NCI-H2107 (cell line): ENCODE results near the gene SORL1-AS1.

Experiments used
- DNase-seq: peaks from one replicate; lab custom pipeline; 2025; lab: John Stamatoyannopoulos, UW

SORL1-AS1 gene

DNA sequence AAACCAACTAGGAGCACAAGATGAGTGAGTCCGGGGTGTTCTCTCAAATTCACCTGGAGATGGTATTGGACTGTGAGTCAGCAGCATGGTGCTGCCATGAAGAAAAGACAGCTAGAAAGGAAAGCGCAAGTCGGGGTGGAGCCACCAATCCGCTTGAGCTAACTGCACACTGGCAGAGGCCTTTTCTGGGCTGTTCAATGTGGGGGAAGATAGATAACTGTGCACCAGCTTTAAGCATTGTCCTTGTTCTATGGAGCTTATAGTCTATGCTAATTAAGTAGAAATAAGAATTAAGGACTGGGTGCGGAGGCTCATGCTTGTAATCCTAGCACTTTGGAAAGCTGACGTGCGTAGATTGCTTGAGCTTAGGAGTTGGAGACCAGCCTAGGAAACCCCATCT lies 21.9 kb upstream of the SORL1-AS1 start:
- DNase-seq = no peak

DNA sequence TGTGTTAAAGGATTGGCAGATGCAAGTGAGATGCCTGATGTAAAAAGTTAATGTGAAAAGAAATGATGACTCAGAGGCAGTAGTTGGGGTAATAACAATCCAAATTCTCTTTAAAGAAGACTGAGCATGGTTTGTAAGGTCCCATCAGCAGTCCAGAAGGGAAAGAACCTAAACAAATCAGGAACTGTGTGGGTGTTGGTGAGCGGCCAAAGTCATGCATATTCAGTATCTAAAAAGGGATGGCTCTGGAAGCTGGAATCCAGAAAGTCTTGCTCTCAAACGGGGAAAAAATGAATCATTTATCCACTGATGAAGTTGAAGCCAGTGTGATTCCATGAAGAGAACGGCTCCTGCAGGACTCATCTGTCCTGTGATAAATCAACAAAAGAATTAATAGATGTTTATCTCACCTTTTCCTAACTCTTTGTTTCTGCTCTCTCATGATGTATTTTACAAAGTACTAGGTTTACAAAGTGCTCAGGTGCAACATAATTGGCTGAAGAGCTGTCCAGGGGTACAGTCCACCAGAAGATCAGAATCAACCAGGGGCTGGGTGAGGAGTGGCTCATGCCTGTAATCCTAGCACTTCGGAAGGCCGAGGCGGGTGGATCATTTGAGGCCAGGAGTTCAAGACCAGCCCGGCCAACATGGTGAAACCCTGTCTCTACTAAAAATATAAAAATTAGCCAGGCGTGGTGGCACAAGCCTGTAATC lies 20.5 kb upstream of the SORL1-AS1 start:
- no peak for DNase-seq

DNA sequence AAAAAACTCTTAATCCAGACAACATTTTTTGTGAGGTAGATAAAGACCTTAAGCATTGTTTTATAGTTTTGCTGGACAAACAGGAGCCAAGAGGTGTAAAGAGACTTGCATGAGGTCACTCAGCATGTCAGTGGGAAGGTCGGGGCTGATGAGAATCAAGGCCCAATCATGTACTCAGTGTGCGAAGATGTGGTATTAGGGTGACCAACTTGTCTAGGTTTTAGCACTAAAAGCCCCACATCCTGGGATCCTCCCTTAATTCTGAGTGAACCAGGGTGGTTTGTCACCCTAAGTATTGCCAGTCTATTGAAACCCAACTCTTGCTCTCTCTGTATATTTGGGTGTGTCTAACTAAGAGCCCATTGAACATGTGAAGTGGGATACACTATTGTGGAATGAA lies 19.5 kb upstream of the SORL1-AS1 start:
- no peak for DNase-seq

DNA sequence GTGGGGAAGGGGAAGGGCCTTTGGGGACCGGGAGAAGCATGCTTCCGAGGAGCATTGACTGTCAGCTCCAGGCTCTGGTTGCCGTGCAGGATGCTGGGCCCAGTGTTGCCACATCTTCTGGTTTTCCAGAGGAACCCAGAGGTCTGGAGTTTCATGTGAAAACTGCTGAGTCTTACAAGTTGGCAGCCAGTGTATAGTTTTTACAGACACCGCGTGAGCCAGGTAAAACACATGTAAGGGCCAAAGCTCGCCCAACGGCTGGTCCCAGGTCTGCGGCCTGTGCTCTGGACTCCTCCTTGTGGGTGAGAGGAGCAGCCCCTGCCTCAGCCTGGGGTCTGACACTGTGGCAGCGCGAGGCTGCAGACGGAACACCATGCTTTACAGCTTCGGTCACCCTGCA lies 18.4 kb upstream of the SORL1-AS1 start:
- DNase-seq = no peak

DNA sequence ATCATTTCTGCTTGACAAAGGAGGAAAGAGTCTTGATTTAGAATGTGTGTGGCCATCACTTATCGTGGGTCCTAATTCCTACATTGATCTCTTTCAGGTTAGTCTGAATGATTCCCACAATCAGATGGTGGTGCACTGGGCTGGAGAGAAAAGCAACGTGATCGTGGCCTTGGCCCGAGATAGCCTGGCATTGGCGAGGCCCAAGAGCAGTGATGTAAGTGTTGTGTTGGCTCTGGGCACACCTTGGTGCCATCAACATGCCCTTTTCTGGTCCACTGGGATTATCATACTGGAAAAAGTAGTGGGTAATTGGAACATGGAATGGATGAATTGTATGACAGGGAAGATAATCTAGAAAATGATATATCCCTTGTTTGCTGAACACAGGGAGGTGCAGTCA lies 17.1 kb upstream of the SORL1-AS1 start:
- DNase-seq = no peak

DNA sequence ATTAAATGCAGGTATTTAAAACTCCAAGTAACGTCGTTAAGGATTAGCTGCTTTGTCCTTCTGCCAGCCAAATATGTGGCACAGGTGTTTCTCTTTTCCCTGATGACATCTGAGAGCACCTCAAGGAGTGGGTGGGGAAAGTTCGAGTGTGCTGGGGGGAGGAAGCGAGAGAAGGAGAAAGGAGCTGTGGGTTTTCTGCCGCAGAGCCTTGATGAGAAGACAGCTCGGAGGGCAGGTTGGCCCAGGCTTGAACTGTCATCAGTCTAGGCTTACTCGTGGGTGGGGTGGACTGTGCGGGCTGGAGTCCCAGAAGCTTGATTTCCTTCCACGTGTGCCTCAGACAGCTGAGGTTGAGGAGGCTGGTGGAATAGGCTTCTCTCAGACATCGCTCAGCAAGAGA lies 15.2 kb upstream of the SORL1-AS1 start:
- DNase-seq = no peak

DNA sequence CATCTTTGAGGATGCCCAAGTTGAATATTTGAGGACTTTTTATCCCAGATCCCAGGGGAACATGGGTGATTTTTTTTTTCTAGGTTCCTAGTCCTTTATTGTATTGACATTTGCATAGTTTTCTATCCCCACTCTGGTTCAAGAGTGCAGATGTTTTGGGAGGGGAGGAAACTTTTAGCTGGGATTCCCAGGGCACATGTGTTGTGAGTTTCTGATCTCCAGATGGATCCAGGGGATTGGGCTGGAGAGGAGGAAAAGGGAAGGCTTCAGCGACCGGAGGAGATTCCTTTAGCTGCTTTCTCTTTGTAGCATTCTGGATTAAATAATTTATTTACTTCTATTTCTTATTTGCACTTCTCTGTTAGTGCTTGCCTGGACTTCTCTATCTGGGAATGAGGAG lies 14.7 kb upstream of the SORL1-AS1 start:
- no peak for DNase-seq

DNA sequence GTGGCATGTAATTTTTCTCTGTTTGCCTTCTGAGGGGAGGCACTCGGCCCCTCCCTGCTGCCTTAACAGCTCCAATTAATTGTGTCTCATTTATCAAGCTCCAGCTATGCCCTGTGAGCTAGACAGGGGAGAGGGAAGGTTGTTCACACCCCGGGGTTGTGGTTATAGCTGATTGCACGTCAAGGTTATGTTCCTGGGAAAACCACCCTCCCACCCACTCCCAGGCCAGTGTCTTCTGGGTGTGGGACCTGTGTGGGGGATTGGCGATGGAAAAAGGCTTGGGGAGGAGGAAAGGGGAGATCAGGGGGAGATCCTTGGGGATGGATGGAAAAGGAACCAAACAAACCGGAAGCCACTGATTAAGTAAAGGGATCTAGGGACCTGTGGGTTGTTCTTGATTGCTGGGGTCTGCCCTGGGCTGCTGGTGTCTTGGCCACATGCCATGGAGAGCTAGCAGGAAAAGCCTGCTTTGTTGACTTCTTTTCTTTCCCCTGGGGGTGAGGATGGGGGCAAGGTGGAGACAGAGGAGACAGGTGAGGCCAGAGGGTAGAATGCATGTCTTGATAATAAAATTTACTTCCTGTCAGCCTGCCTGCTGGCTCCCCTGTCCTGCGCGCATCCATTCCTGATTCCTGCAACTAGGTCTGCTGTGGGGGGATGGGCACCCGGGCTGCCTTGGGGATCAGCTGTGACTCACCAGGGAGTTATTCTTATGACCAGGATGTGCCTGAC lies 13.5 kb upstream of the SORL1-AS1 start:
- peak; percentile 69 for DNase-seq

DNA sequence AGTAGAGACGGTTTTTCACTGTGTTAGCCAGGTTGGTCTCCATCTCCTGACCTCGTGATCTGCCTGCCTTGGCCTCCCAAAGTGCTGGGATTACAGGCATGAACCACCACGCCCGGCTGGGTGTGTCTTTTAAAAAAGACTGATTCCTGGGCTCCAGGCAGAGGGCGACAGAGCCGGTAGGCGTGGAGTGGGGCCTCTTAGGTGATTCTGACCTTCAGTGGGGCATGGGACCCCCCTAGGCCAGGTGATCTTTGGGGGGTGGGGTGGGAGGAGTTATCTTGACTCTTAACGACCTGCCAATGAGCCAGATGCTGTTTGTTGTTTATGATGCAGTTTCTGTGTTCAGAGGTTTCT lies 12.9 kb upstream of the SORL1-AS1 start:
- no peak for DNase-seq

DNA sequence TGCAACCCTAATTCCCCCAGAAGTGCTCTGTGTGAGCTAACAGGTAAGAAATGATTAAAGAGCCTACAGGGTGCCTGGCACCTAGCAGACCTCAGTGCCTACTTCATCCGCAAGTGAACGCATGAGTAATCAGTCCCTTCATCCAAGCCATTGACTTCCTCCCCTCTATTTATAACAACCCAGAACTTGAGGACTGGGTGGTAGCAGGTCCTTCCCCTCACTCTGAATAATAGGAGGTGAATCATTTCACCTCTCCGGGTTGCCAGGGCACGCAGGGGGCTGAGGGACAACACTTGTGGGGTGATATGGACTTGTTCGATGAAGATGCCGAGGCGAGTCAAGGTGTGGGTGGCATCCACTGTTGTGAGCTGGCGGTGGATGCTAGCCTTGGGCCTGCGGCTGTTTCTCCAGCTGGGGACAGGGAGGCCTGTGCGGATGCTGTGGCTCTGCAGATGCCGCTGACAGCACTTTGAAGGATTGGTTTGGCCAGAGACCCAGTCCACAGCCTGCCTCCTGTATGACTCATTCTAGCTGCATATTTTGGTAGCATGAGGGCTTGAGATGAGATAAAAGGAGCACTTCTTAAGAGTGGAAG lies 11.7 kb upstream of the SORL1-AS1 start:
- DNase-seq = no peak

DNA sequence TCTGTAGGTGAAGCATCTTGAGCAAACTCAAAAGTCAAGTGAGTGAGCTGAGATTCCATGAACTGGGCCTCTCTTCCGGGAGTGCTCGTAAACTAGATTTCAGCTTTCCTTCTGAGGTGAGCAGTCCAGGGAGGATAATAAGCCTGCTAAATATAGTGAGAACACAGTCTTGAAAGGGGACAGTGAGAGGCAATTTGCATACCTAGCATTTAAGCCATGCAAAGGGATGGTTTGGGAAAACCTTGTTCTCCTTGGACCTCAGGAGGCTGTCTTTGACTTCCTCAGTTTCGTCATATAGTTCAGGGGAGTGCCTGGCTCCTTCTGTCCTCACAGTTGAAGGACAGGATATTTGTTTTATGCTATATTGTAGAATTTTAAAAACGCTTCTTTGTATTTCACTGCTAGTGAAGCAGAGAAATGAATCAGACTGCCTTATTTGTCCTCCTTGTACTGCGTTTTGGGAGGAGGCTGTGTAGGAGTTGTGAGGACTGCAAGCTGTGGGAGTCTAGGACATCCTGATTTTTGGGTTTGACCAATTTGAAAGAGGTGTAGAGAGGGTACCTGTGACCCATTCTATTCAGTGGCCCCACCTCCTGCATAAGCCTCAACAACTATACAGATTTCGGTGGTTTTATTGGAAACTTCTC lies 11.0 kb upstream of the SORL1-AS1 start:
- no peak for DNase-seq

DNA sequence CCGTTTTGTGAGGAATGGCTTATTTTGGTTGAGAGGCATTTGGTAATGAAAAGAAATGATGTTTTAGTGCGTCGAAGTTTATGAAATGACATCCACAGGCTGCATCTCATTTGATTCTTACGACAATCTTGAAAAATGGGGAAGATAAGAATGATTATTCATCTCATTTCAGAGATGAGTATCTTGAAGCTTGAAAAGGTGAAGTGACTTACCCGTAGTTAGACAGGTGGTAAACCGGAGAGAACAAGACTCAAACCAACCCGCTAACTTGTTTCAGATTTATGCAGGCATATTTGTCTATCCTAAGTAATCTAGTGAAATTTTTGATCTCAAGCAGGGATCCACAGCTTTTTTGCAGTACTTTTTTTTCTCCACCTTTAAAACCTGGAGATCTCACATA lies 9.1 kb upstream of the SORL1-AS1 start:
- DNase-seq = no peak

DNA sequence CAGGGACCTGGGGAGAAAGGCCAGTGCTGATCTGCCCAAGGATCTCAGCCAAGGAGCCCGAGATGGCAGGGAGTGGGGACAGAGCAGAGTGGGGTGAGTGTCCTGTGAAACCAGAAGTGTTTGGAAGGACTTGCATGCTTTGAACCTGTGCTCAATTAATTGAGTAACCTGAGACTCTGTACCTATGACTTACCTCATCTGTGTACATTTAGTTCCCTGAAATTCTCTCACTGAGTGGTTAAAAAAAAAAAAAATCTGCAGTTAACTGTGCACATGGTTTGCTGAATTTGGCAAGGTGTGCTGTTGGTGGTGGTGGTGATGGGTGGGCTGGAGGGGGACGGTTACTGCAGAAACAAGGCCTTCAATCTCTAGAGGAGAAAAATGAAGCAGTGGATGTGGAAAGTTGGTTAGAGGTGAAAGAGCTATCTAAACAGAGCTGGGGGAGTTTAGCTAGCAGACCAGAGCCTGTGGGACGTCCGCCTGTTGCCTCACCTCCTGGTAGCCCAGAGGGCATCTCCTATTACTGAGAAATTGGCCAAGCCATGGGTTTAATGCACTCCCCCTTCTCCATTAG lies 8.3 kb upstream of the SORL1-AS1 start:
- no peak for DNase-seq

DNA sequence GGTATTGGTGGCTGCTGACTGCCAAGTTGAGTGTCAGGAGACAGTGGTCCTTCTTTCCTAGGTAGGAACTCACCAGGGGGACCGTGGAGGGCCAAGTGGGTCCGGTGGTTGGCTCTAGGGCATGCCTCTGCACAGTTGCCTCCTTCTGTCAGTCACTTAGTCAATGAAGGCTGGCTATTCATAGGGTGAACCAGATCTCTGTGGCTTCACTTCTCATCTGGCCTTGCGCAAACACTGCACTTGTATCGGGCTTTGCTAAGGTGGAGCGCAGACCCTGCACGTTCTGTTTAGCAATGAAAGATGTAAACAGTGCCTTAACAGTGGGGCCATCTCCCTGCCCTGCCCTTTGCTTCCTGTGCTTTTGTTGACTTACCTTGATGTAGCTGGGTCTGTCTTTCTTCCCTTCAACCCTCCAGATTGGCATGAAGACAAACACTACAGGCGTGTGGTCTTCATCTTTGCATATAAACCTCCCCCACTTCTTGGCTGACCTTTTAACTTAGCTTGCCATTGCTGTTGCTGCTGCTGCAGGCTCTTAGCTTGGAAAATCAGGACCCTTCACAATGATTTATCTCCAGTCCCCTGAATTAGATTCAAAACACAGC lies 6.7 kb upstream of the SORL1-AS1 start:
- DNase-seq = no peak

DNA sequence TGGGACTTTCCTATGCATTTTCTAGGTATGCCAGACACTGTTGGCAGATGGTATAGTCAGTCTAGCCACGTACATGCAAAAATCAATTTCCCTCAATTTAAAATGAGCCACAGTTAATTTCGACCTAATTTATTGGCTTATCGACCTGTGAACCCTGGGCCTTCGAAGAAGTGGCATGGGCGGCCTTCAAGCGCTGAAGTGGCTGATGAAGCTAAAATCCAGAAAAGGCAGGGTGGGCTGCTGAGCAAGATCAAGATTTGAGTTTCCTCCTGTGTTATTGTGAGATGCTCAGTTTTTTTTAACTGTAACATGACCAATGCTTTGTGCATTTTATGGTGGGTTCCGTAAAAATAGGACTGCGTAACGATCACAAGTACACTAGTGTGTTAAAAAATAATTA lies 5.8 kb upstream of the SORL1-AS1 start:
- DNase-seq = no peak

DNA sequence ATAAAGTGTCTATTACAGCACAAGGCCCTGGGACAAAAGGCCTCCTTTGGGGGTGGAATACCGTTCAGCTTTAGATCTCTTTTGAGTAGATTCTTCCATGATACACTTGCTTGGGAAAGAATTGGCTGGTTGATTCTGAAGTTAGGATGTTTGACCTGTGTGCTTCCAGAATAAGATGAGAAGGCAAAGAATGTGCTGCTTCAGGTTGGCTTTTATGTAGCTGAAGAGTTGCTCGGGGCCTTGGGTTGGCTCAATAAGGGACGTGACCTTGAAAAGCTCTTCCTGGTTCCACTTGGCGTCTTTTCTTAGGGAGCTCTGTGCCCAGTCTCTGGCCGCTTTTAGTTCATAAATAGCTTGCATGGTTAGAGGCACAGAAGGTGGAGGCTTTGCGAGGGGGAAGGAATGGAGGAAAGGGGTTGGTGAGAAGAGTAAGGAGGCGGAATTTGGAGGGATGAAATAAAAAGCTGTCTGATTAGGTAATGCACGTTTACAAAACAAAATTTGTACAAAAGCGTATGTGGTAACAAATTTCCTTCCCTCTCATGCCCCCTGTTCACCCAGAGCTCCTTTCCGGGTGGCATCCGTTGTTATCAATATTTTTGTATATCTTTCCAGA lies 4.2 kb upstream of the SORL1-AS1 start:
- DNase-seq = no peak

DNA sequence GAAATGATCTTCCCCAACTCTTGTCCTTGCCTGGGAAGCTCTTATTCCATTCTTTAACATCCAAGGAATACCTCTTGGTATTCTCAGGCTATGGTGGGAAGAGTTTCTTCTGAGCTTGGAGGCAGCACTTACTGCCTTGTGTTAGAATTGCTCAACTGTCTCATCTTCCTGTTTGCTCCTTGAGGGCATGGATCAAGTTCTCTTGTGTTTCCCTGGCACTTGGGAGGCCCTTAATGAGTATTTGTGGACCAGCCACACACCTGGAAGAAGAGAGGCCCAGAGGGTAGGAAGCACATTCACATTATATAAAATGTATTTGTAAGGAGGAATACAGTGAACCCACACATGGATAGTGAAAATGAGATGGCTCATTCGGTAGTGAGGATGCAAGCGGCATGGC lies 3.4 kb upstream of the SORL1-AS1 start:
- DNase-seq = no peak

DNA sequence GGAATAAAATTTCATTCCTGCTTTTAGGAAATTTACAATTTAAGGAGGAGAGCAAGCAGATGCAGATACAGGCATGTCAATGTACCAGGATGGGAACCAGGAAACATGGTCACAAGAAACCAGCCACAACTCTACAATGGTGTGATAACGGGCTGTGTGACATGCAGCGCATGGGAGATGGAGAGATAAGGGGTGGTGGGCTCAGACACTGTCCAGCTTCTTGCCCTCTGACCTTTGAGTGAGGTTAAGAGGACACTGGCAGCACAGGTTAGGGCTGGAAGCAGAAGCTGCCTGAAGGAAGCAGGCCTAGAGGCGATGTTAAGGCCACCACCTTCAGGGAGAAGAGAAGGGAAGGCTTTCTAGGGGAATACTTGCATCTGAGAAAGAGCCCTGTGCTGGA lies 2.3 kb upstream of the SORL1-AS1 start:
- no peak for DNase-seq

DNA sequence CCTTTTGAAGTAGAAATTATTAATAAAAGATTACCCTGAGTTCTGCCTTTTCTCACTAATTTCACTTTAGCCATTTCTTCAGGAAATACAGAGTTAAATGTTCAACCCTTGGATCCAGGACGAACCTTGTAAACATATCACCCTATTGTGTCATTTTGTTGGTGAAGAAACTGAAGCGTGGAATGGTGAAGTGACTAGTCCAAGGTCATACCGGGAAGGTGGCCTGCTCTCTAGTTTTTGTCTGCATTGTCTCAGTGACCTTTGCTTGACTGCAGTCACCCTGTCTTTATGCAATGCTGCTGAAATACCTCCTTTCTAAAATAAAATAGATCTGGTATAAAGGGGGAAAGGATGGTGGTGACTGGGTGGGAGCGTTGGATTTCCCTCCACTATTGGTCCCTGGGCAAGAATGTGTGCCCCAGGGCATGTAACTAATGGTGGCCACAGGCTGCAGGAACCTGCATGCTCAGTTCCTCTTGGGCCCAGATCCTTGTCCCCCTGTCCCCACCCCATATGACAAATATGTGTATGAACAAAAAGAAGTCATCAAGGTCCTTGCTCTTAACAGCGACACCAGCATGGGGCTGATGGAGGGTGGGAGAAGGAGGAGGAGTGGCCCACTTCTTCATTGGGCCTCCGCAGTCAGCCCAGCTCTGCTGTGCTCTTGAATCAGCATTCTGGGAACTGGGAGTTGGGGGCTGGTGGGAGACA lies 977 bp upstream of the SORL1-AS1 start:
- no peak for DNase-seq

DNA sequence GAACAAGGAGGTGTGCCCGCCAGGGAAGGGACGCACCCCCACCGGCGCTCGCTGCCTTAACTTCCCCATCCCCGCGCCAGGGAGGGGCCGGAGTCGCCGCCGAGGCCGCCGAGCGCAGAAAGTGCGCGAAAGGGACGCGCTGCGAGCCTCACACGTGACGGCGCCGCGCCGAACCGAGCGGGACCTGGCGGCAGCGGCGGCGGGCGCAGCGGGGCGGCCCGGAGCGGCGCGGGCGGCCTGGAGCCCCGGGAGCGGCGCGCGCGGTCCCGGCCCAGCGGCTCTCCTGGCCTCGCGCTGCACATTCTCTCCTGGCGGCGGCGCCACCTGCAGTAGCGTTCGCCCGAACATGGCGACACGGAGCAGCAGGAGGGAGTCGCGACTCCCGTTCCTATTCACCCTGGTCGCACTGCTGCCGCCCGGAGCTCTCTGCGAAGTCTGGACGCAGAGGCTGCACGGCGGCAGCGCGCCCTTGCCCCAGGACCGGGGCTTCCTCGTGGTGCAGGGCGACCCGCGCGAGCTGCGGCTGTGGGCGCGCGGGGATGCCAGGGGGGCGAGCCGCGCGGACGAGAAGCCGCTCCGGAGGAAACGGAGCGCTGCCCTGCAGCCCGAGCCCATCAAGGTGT lies 670 bp downstream of the SORL1-AS1 start, which contains the start of gene SORL1:
Gene SORL1 (plus strand): TSS at position 329 of the 623 bp plus-strand sequence. CDS start 18 bp downstream, at position 347.
- peak; percentile 34 for DNase-seq
